DND-41 (cell line): Measurements from ENCODE around the gene NAP1L4.

Experiments used
- ATAC-seq: fragments of 200-7000 bp; cut with Tn5 transposase; 3 replicates; pipeline ENCODE4 v1.9.1; 2021; ENCODE audit warnings: low read depth; ENCODE audit not compliant: insufficient read depth
- DNase-seq: peaks from one replicate; pipeline ENCODE4 v3.0.0-alpha.2; 2020
- H2AFZ ChIP-seq: 2 replicates; pipeline ENCODE4 v1.6.0; 2012; ENCODE audit warnings: low read depth, low read length
- H3K27ac ChIP-seq: 2 replicates; pipeline ENCODE4 v1.5.1; 2012; ENCODE audit warnings: low read length, inconsistent platforms
- H3K27me3 ChIP-seq: fragments of 200-600 bp; sonication (generic); 2 replicates; pipeline ENCODE4 v1.6.0; 2012; ENCODE audit warnings: low read length, mild to moderate bottlenecking, inconsistent platforms; ENCODE audit not compliant: insufficient read depth, poor library complexity
- H3K36me3 ChIP-seq: 2 replicates; pipeline ENCODE4 v1.5.1; 2012; ENCODE audit warnings: low read length, inconsistent platforms; ENCODE audit not compliant: insufficient read depth
- H3K4me1 ChIP-seq: 2 replicates; pipeline ENCODE4 v1.5.1; 2012; ENCODE audit warnings: mild to moderate bottlenecking, low read length; ENCODE audit not compliant: insufficient read depth
- H3K4me2 ChIP-seq: 2 replicates; pipeline ENCODE4 v1.6.0; 2012; ENCODE audit warnings: mild to moderate bottlenecking, moderate library complexity, low read length, inconsistent platforms; ENCODE audit not compliant: insufficient read depth
- H3K4me3 ChIP-seq, 2 experiments: fragments of 200-600 bp in 1 of 2; shearing (Covaris generic) in 1 of 2; 2 replicates each; pipeline ENCODE4 v1.5.1; 2012 to 2016; ENCODE audit warnings: inconsistent platforms in 2 of 2, low read length in 2 of 2, mild to moderate bottlenecking in 2 of 2, low read depth in 1 of 2, moderate library complexity in 1 of 2
- H3K79me2 ChIP-seq: 2 replicates; pipeline ENCODE4 v1.6.0; 2012; ENCODE audit warnings: low read length, inconsistent platforms; ENCODE audit not compliant: insufficient read depth
- H3K9ac ChIP-seq: 2 replicates; pipeline ENCODE4 v1.6.0; 2012; ENCODE audit warnings: low read depth, mild to moderate bottlenecking, inconsistent platforms, low read length, moderate library complexity
- H3K9me3 ChIP-seq: 2 replicates; pipeline ENCODE4 v1.5.1; 2012; ENCODE audit warnings: low read length, moderate library complexity, mild to moderate bottlenecking, inconsistent platforms; ENCODE audit not compliant: insufficient read depth, severe bottlenecking
- H4K20me1 ChIP-seq: 2 replicates; pipeline ENCODE4 v1.6.0; 2012; ENCODE audit warnings: low read length; ENCODE audit not compliant: insufficient read depth
- CTCF ChIP-seq: IDR thresholded peaks from 2 replicates; pipeline ENCODE4 v1.5.1; 2012; ENCODE audit warnings: borderline replicate concordance, low read length, moderate library complexity, mild to moderate bottlenecking; ENCODE audit not compliant: poor library complexity, severe bottlenecking; ENCODE audit errors: extremely low read depth
- EZH2 ChIP-seq: IDR thresholded peaks from 3 replicates; pipeline ENCODE4 v1.6.1; 2012; ENCODE audit warnings: borderline replicate concordance, low read depth, mild to moderate bottlenecking, moderate library complexity, low read length, inconsistent platforms; ENCODE audit not compliant: severe bottlenecking

NAP1L4 gene

GRCh38 chr11:3010004-3010403 lies 17.9 kb upstream of the NAP1L4 start:
- Histone ChIP-seq H3K9me3 (no peaks in the 10 kb centered on the region), H3K27me3 (no peaks in the 10 kb centered on the region), H3K9ac (no peak overlapping the region), H3K27ac (no peak overlapping the region), H3K4me2 (no peak overlapping the region), H3K36me3 (peaks cover 82% of the 10 kb centered on the region), H3K79me2 (no peaks in the 10 kb centered on the region), H3K4me1 (no peaks in the 10 kb centered on the region), H4K20me1 (no peaks in the 10 kb centered on the region), H2AFZ (no peak overlapping the region), H3K4me3 (no peak overlapping the region)
- no peak for DNase-seq
- ATAC-seq, result no peak
- TF ChIP-seq EZH2, result no peak
- TF ChIP-seq CTCF, result no peak

GRCh38 chr11:3009481-3009880 lies 17.4 kb upstream of the NAP1L4 start:
- no peak for DNase-seq
- ATAC-seq, result no peak
- H3K27me3 ChIP-seq, result no peaks in the 10 kb centered on the region
- H3K4me3 ChIP-seq, result no peak overlapping the region
- no peak overlapping the region for H3K9ac ChIP-seq
- no peak overlapping the region for H3K27ac ChIP-seq
- H3K79me2 ChIP-seq, result no peaks in the 10 kb centered on the region
- no peak overlapping the region for H3K4me2 ChIP-seq
- no peak overlapping the region for H2AFZ ChIP-seq
- H3K36me3 ChIP-seq, result peaks cover 80% of the 10 kb centered on the region
- TF ChIP-seq CTCF (no peak), EZH2 (no peak)
- no peaks in the 10 kb centered on the region for H3K4me1 ChIP-seq
- H4K20me1 ChIP-seq, result no peaks in the 10 kb centered on the region
- H3K9me3 ChIP-seq, result no peaks in the 10 kb centered on the region

- Histone ChIP-seq H3K27me3 (no peaks in the 10 kb centered on the region), H3K9me3 (no peaks in the 10 kb centered on the region), H2AFZ (no peak overlapping the region), H3K27ac (no peak overlapping the region), H3K9ac (no peak overlapping the region), H3K4me1 (no peaks in the 10 kb centered on the region), H3K4me2 (no peak overlapping the region), H3K36me3 (peaks cover 80% of the 10 kb centered on the region), H4K20me1 (no peaks in the 10 kb centered on the region), H3K79me2 (no peaks in the 10 kb centered on the region), H3K4me3 (no peak overlapping the region)
- ATAC-seq, result no peak
- TF ChIP-seq EZH2 (no peak), CTCF (no peak)
- DNase-seq, result no peak
Observed at GRCh38 chr11:3008746-3009336, 16.7 kb upstream of the NAP1L4 start.
